B cell (primary cell): Measurements from ENCODE around the gene HSF4. TPM values are rescaled to one million over a fixed set of nuclear protein-coding genes. Genes with fewer than 3 reads are reported as not detected.

Experiments
- ATAC-seq: fragments of 200-7000 bp; cut with Tn5 transposase; one replicate; pipeline ENCODE4 v1.10.0; 2021; ENCODE audit warnings: low read depth, mild to moderate bottlenecking, moderate number of reproducible peaks, moderate library complexity
- CTCF ChIA-PET: fragments of 350-600 bp; sonication (Branson Sonifier 250); formaldehyde crosslinking; loops from one replicate; lab custom pipeline; 2021; ENCODE audit warnings: antibody characterized with exemption, inconsistent platforms; lab: Charles Lee
- POLR2A ChIA-PET: fragments of 350-600 bp; sonication (Branson Sonifier 250); formaldehyde crosslinking; loops from one replicate; lab custom pipeline; 2021; ENCODE audit warnings: antibody characterized with exemption; lab: Charles Lee
- DNase-seq: peaks from one replicate; pipeline ENCODE4 v3.0.0; 2013
- H2AFZ ChIP-seq: 2 replicates; pipeline ENCODE4 v1.6.1; 2012; ENCODE audit warnings: mild to moderate bottlenecking, low read depth, low read length; ENCODE audit not compliant: insufficient read depth, poor library complexity, severe bottlenecking
- H3K27ac ChIP-seq, 2 donors: 1 replicate in 1 of 2; 2 replicates in 1 of 2; pipeline ENCODE4 v1.5.1; 2012 to 2013; ENCODE audit warnings: low read length in 2 of 2, mild to moderate bottlenecking in 2 of 2, moderate library complexity in 1 of 2
- H3K27me3 ChIP-seq, 4 experiments: fragments of 200-600 bp in 1 of 4; sonication (generic) in 1 of 4; replicated peaks in 1 of 4; 1 replicate in 2 of 4; 2 replicates in 2 of 4; pipeline versions ENCODE4 v1.6.1 to v1.7.0; 2013 to 2016; ENCODE audit warnings: low read length in 3 of 4, mild to moderate bottlenecking in 2 of 4, mixed read lengths in 1 of 4, moderate library complexity in 1 of 4; ENCODE audit not compliant: insufficient read depth in 4 of 4, control insufficient read depth in 3 of 4; ENCODE audit errors: control extremely low read depth in 1 of 4
- H3K36me3 ChIP-seq, 2 experiments: replicated peaks in 1 of 2; 1 replicate in 1 of 2; 2 replicates in 1 of 2; pipeline versions ENCODE4 v1.6.1 to v1.7.1; 2013; ENCODE audit warnings: low read length in 1 of 2; ENCODE audit not compliant: insufficient read depth in 2 of 2, control insufficient read depth in 1 of 2; ENCODE audit errors: control extremely low read depth in 1 of 2, extremely low read depth in 1 of 2
- H3K4me1 ChIP-seq, 2 donors: fragments of 200-600 bp in 1 of 2; sonication (generic) in 1 of 2; 1 replicate in 1 of 2; 2 replicates in 1 of 2; pipeline versions ENCODE4 v1.5.1 to v1.6.1; 2013 to 2017; ENCODE audit warnings: low read length in 2 of 2; ENCODE audit not compliant: control insufficient read depth in 2 of 2, insufficient read depth in 2 of 2
- H3K4me2 ChIP-seq: replicated peaks from 2 replicates; pipeline ENCODE3; 2012; ENCODE audit warnings: mild to moderate bottlenecking, low read depth, low read length; ENCODE audit not compliant: poor library complexity, severe bottlenecking
- H3K4me3 ChIP-seq, 5 experiments: fragments of 200-600 bp in 1 of 5; sonication (generic) in 1 of 5; 1 replicate in 3 of 5; 2 replicates in 2 of 5; pipeline versions ENCODE4 v1.5.1 to v1.7.0; 2011 to 2016; ENCODE audit warnings: low read length in 4 of 5, mild to moderate bottlenecking in 4 of 5, low read depth in 2 of 5, control low read depth in 1 of 5, moderate library complexity in 1 of 5; ENCODE audit not compliant: insufficient read depth in 1 of 5; ENCODE audit errors: control extremely low read depth in 1 of 5, extremely low read depth in 1 of 5
- H3K79me2 ChIP-seq: fragments of 200-600 bp; sonication (generic); one replicate; pipeline ENCODE4 v1.6.0; 2016; ENCODE audit warnings: low read length; ENCODE audit not compliant: control insufficient read depth, insufficient read depth
- H3K9ac ChIP-seq: fragments of 200-600 bp; sonication (generic); 2 replicates; pipeline ENCODE4 v1.6.1; 2017; ENCODE audit warnings: mild to moderate bottlenecking, low read length, moderate library complexity
- H3K9me3 ChIP-seq, 3 donors: one replicate each; pipeline versions ENCODE4 v1.6.1 to v1.7.1; 2013; ENCODE audit warnings: low read length in 2 of 3; ENCODE audit not compliant: control insufficient read depth in 2 of 3, insufficient read depth in 1 of 3; ENCODE audit errors: control extremely low read depth in 1 of 3
- H4K20me1 ChIP-seq: 2 replicates; pipeline ENCODE4 v1.6.0; 2012; ENCODE audit warnings: mild to moderate bottlenecking, low read length; ENCODE audit not compliant: insufficient read depth, control insufficient read depth, poor library complexity, severe bottlenecking
- H3K27ac Mint-ChIP-seq: one replicate; pipeline ENCODE4 v1.8.0; 2021; ENCODE audit warnings: mixed read lengths
- H3K27me3 Mint-ChIP-seq: one replicate; pipeline ENCODE4 v1.8.0; 2021; ENCODE audit warnings: mixed read lengths
- H3K4me1 Mint-ChIP-seq: one replicate; pipeline ENCODE4 v1.8.0; 2021; ENCODE audit warnings: mixed read lengths
- H3K4me3 Mint-ChIP-seq: one replicate; pipeline ENCODE4 v1.8.0; 2021; ENCODE audit warnings: mixed read lengths
- H3K9me3 Mint-ChIP-seq: one replicate; pipeline ENCODE4 v1.8.0; 2022; ENCODE audit warnings: mixed read lengths; ENCODE audit not compliant: insufficient read depth
- CTCF ChIP-seq: fragments of 200-600 bp; IDR thresholded peaks from one replicate; pipeline ENCODE4 v1.8.0; 2022; ENCODE audit warnings: antibody characterized with exemption, mild to moderate bottlenecking
- EZH2 ChIP-seq: IDR thresholded peaks from 2 replicates; pipeline ENCODE4 v1.6.1; 2012; ENCODE audit warnings: borderline replicate concordance, low read depth, mild to moderate bottlenecking, moderate library complexity, low read length; ENCODE audit not compliant: insufficient read depth, poor library complexity, severe bottlenecking
- WGBS: methylation state at CpG from one replicate; pipeline ENCODE4 v1.1.5; 2013; ENCODE audit warnings: missing lambda C conversion rate; ENCODE audit not compliant: insufficient coverage; 5-methylcytosine and 5-hydroxymethylcytosine counted together
- intact Hi-C: fragments of 100-400 bp; cut with micrococcal nuclease; formaldehyde crosslinking; loops from one replicate; pipeline ENCODE4 v1.10.0; 2022
- polyA plus RNA-seq: library from polyadenylated mRNA; depleted of rRNA; stranded (reverse); fragments of >200 nt; gene quantifications from 2 replicates; pipeline ENCODE4 v1.2.3, GENCODE V29; 2012
- total RNA-seq, 2 donors: library from RNA; stranded (reverse); fragments of 120-200 nt in 1 of 2; gene quantifications; 1 replicate in 1 of 2; 2 replicates in 1 of 2; pipeline versions ENCODE4 v1.2.3 to v1.2.4, GENCODE V29; 2013 to 2022

The HSF4 gene
- total and polyA plus RNA-seq, 2 donors (not counting 1 experiment from before 2014, with no cell fraction given): 11.9 to 12.2 TPM

- DNase-seq (no peak), ATAC-seq (no peak)
- H2AFZ ChIP-seq: no peak overlapping the region
- WGBS: 98% methylated on average over 4 of the region's 4 CpGs
- no peak overlapping the region for H3K4me2 ChIP-seq
- peaks cover 10 to 14% of the 10 kb centered on the region in 2 donors for H3K4me1 ChIP-seq
- H3K9me3 Mint-ChIP-seq: no peaks in the 10 kb centered on the region
- H3K79me2 ChIP-seq: no peaks in the 10 kb centered on the region
- H3K9me3 ChIP-seq: peaks cover 0 to 19% (median 0%) of the 10 kb centered on the region in 3 donors
- H3K4me3 ChIP-seq: no peak overlapping the region
- H3K27me3 Mint-ChIP-seq: peaks cover 20% of the 10 kb centered on the region
- peaks cover 0 to 50% of the 10 kb centered on the region in 2 experiments for H3K36me3 ChIP-seq
- no peak overlapping the region for H3K27ac Mint-ChIP-seq
- H4K20me1 ChIP-seq: no peaks in the 10 kb centered on the region
- TF ChIP-seq EZH2 (no peak), CTCF (no peak)
- H3K27me3 ChIP-seq: peaks cover 0 to 28% (median 10%) of the 10 kb centered on the region in 4 experiments
- H3K9ac ChIP-seq: no peak overlapping the region
- intact Hi-C loops: no loop called here
- H3K27ac ChIP-seq: no peak overlapping the region
- peaks cover 12% of the 10 kb centered on the region for H3K4me1 Mint-ChIP-seq
- ChIA-PET POLR2A (no interaction called here), CTCF (interaction anchor here (0.6 kb wide), 1 partner anchor 28 kb away, joined by 3 read pairs; no protein-coding TSS in a partner anchor)
- H3K4me3 Mint-ChIP-seq: no peak overlapping the region
These were observed 17.0 kb upstream of the HSF4 start for GRCh38 chr16:67147437-67148140.

- CTCF ChIA-PET: no interaction called here
- no peaks in the 10 kb centered on the region for H3K9me3 Mint-ChIP-seq
- H3K4me1 Mint-ChIP-seq: peaks cover 14% of the 10 kb centered on the region
- ATAC-seq (no peak), DNase-seq (no peak)
- no peak overlapping the region for H3K9ac ChIP-seq
- H3K4me1 ChIP-seq: peaks cover 10 to 14% of the 10 kb centered on the region in 2 donors
- H3K4me2 ChIP-seq: no peak overlapping the region
- H3K9me3 ChIP-seq: peaks cover 0 to 19% (median 0%) of the 10 kb centered on the region in 3 donors
- no peak overlapping the region for H3K27ac Mint-ChIP-seq
- no peak overlapping the region for H2AFZ ChIP-seq
- no peaks in the 10 kb centered on the region for H4K20me1 ChIP-seq
- WGBS: 90% methylated on average over 2 of the region's 2 CpGs
- intact Hi-C loops: no loop called here
- no peak overlapping the region for H3K4me3 ChIP-seq
- no peaks in the 10 kb centered on the region for H3K79me2 ChIP-seq
- POLR2A ChIA-PET: no interaction called here
- peaks cover 0 to 28% (median 10%) of the 10 kb centered on the region in 4 experiments for H3K27me3 ChIP-seq
- H3K36me3 ChIP-seq: peaks cover 0 to 49% of the 10 kb centered on the region in 2 experiments
- no peak overlapping the region for H3K27ac ChIP-seq
- no peak overlapping the region for H3K4me3 Mint-ChIP-seq
- peaks cover 20% of the 10 kb centered on the region for H3K27me3 Mint-ChIP-seq
- TF ChIP-seq CTCF (no peak), EZH2 (no peak)
These were observed 16.3 kb upstream of the HSF4 start for GRCh38 chr16:67148221-67148620.
